ENCODE results near the gene TUBGCP5.

- no peak for TF ChIP-seq ZSCAN30 (tag by site-specific recombination; IDR thresholded peaks at IDR 0.05)
- TF ChIP-seq CTCF (tag by site-specific recombination; IDR thresholded peaks at IDR 0.05) = no peak
- no peak for TF ChIP-seq ZNF398 (tag by site-specific recombination; IDR thresholded peaks at IDR 0.05)
- no peak for TF ChIP-seq ZNF302 (tag by site-specific recombination; IDR thresholded peaks at IDR 0.05; ENCODE audit: low read depth)
- TF ChIP-seq ZNF274 (IDR thresholded peaks at IDR 0.05; ENCODE audit: low read length) = no peak
- TF ChIP-seq ZNF274 (tag by site-specific recombination; IDR thresholded peaks at IDR 0.05; ENCODE audit: borderline replicate concordance) = no peak
- no peak for TF ChIP-seq ZFP41 (tag by site-specific recombination; IDR thresholded peaks at IDR 0.05; ENCODE audit: borderline replicate concordance)
- TF ChIP-seq SCRT1 (tag by site-specific recombination; IDR thresholded peaks at IDR 0.05; ENCODE audit: borderline replicate concordance) = no peak
- TF ChIP-seq ZBTB26 (tag by site-specific recombination; optimal IDR thresholded peaks at IDR 0.05) = no peak
- no peak for TF ChIP-seq SETDB1 (IDR thresholded peaks at IDR 0.05; ENCODE audit: insufficient read length, low read length)
- TF ChIP-seq REST (tag by site-specific recombination; IDR thresholded peaks at IDR 0.05) = peak; percentile 45; the same call in 1 of the 2 replicates
- no peak for TF ChIP-seq ZNF114 (tag by site-specific recombination; IDR thresholded peaks at IDR 0.05)
- no peak for TF ChIP-seq ZNF530 (tag by site-specific recombination; IDR thresholded peaks at IDR 0.05; ENCODE audit: low read depth)
- no peak for TF ChIP-seq ZNF555 (tag by site-specific recombination; conservative IDR thresholded peaks at IDR 0.05)
Measured at GRCh38 chr15:23052522-23052921, 13.2 kb upstream of the TUBGCP5 start.
